Heart left ventricle (tissue), 13 donors: ENCODE measurements around the gene ADGB.

ENCODE experiments used
- CTCF ChIP-seq, 12 donors: fragments of 200-600 bp; sonication (generic) in 4 of 12; IDR thresholded peaks; one replicate each; pipeline versions ENCODE4 v1.5.0 to v1.8.0; 2018 to 2022; ENCODE audit warnings: antibody characterized with exemption in 12 of 12, mild to moderate bottlenecking in 5 of 12
- POLR2A ChIP-seq, 2 donors: fragments of 450-650 bp; IDR thresholded peaks; one replicate each; pipeline ENCODE4 v1.6.1; 2017; ENCODE audit warnings: antibody characterized with exemption in 2 of 2, mild to moderate bottlenecking in 2 of 2, moderate library complexity in 2 of 2
- donor health status: ischemic (EF 13 %, LVEDD 7.1; RV severe dilation, severe dysfunction).
- donor health status: DM: no; HTN: yes; CAD: no.
- donor health status: DM: no; HTN: no; CAD: no.
- donor health status: ischemic (EF 25% LVEDD 6.9; RV normal size, moderate dysfunction).
- donor health status: ischemic (EF 25% LVEDD 5.7; RV mildly dilated, moderate dysfunction).
- donor health status: ischemic (EF 35%, LVEDD 5.7; RV mildly dilated, moderate dysfunction).
- donor health status: nonischemic (EF 11% LVEDD 7.7; RV severe dilation, severe dysfunction).
- donor health status: DM: yes; HTN: yes; CAD: no.
- donor health status: PGD.
- donor health status: ischemic (EF 29% LVEDD 5.4; RV normal size, mild dysfunction).
- donor health status: nonischemic (EF 23%, LVEDD 6.1; RV moderate dilation, normal function).

GRCh38 chr6:146697921-146698320 lies 99.1 kb downstream of the ADGB start:
- TF ChIP-seq POLR2A (IDR thresholded peaks at IDR 0.05): no peak
- no peak for TF ChIP-seq CTCF (IDR thresholded peaks at IDR 0.05)
